Measurements from ENCODE around the gene ACO1. TPM values are rescaled to one million over a fixed set of nuclear protein-coding genes. Genes with fewer than 3 reads are reported as not detected.

ACO1 gene
- polyA plus RNA-seq, 3 donors: 2.9 to 12.5 (median 10.5) TPM

- no peak overlapping the region for H2AFZ ChIP-seq (ENCODE audit: insufficient read depth, low read depth, low read length, poor library complexity, severe bottlenecking)
- no peak overlapping the region for H3K4me3 ChIP-seq (replicated peaks in 1 of 3; ENCODE audit: low read depth in 2 of 3, low read length in 3 of 3)
- H3K4me1 Mint-ChIP-seq: peaks cover 12% of the 10 kb centered on the region
- no peaks in the 10 kb centered on the region for H3K9me3 ChIP-seq (replicated peaks in 1 of 2; ENCODE audit: control insufficient read depth in 1 of 2, insufficient read depth in 1 of 2, low read length in 2 of 2)
- peaks cover 47 to 94% of the 10 kb centered on the region in 2 donors for H3K36me3 ChIP-seq (replicated peaks in 1 of 2; ENCODE audit: control insufficient read depth in 1 of 2, insufficient read depth in 2 of 2, low read length in 2 of 2)
- no CpG with 5 or more reads among the region's 1 CpG for WGBS (ENCODE audit: insufficient coverage)
- H3K4me3 Mint-ChIP-seq: no peak overlapping the region
- peaks cover 8 to 9% of the 10 kb centered on the region in 2 donors for H3K4me1 ChIP-seq (ENCODE audit: control insufficient read depth in 1 of 2, insufficient read depth in 2 of 2, low read length in 2 of 2)
- no peaks in the 10 kb centered on the region for H3K27me3 Mint-ChIP-seq (ENCODE audit: low read depth in 3 of 3)
- H3K27ac Mint-ChIP-seq: no peak overlapping the region
- no peak overlapping the region for H3K4me2 ChIP-seq (replicated peaks; ENCODE audit: extremely low read depth, low read length, poor library complexity, severe bottlenecking)
- H3K9ac ChIP-seq (ENCODE audit: insufficient read depth, low read length, poor library complexity, severe bottlenecking): no peak overlapping the region
- intact Hi-C loops (cut with micrococcal nuclease): no loop called here
- H4K20me1 ChIP-seq (ENCODE audit: insufficient read depth, low read length): no peaks in the 10 kb centered on the region
- DNase-seq: no peak
- no peaks in the 10 kb centered on the region for H3K79me2 ChIP-seq (ENCODE audit: insufficient read depth, low read length)
- no peaks in the 10 kb centered on the region for H3K27me3 ChIP-seq (ENCODE audit: control insufficient read depth in 2 of 2, insufficient read depth in 2 of 2, low read length in 2 of 2)
- no peaks in the 10 kb centered on the region for H3K9me3 Mint-ChIP-seq
- H3K36me3 Mint-ChIP-seq: peaks cover 57 to 73% of the 10 kb centered on the region in 2 donors
- no peak overlapping the region for H3K27ac ChIP-seq (ENCODE audit: low read depth in 1 of 2, low read length in 2 of 2)
- TF ChIP-seq CTCF (IDR thresholded peaks at IDR 0.05): no peak
These were observed 84.3 kb downstream of the ACO1 start for GRCh38 chr9:32468740-32469139.

- Mint-ChIP-seq H3K4me1 (peaks cover 12% of the 10 kb centered on the region), H3K36me3 (peaks cover 55 to 71% of the 10 kb centered on the region in 2 donors), H3K27me3 (ENCODE audit: low read depth in 3 of 3) (peaks cover 0 to 2% (median 0%) of the 10 kb centered on the region in 3 donors), H3K27ac (no peak overlapping the region), H3K4me3 (no peak overlapping the region), H3K9me3 (no peaks in the 10 kb centered on the region)
- H3K27me3 ChIP-seq (ENCODE audit: control insufficient read depth in 2 of 2, insufficient read depth in 2 of 2, low read length in 2 of 2): no peaks in the 10 kb centered on the region
- peaks cover 46 to 95% of the 10 kb centered on the region in 2 donors for H3K36me3 ChIP-seq (replicated peaks in 1 of 2; ENCODE audit: control insufficient read depth in 1 of 2, insufficient read depth in 2 of 2, low read length in 2 of 2)
- no peak overlapping the region for H3K4me3 ChIP-seq (replicated peaks in 1 of 3; ENCODE audit: low read depth in 2 of 3, low read length in 3 of 3)
- H3K9ac ChIP-seq (ENCODE audit: insufficient read depth, low read length, poor library complexity, severe bottlenecking): no peak overlapping the region
- H3K9me3 ChIP-seq (replicated peaks in 1 of 2; ENCODE audit: control insufficient read depth in 1 of 2, insufficient read depth in 1 of 2, low read length in 2 of 2): no peaks in the 10 kb centered on the region
- WGBS (ENCODE audit: insufficient coverage): 100% methylated on average over 1 of the region's 3 CpGs
- no peak overlapping the region for H3K27ac ChIP-seq (ENCODE audit: low read depth in 1 of 2, low read length in 2 of 2)
- peaks cover 8 to 9% of the 10 kb centered on the region in 2 donors for H3K4me1 ChIP-seq (ENCODE audit: control insufficient read depth in 1 of 2, insufficient read depth in 2 of 2, low read length in 2 of 2)
- no peaks in the 10 kb centered on the region for H4K20me1 ChIP-seq (ENCODE audit: insufficient read depth, low read length)
- H3K4me2 ChIP-seq (replicated peaks; ENCODE audit: extremely low read depth, low read length, poor library complexity, severe bottlenecking): no peak overlapping the region
- intact Hi-C loops (cut with micrococcal nuclease): loop anchor here in 1 of 2 donors (10.0 kb wide), 1 partner anchor 68 kb away; no protein-coding TSS in a partner anchor
- H2AFZ ChIP-seq (ENCODE audit: insufficient read depth, low read depth, low read length, poor library complexity, severe bottlenecking): no peak overlapping the region
- no peaks in the 10 kb centered on the region for H3K79me2 ChIP-seq (ENCODE audit: insufficient read depth, low read length)
- DNase-seq: no peak
- TF ChIP-seq CTCF (IDR thresholded peaks at IDR 0.05): no peak
These were observed 87.9 kb downstream of the ACO1 start for GRCh38 chr9:32472344-32472743.

All from CD14-positive monocyte (primary cell).